Lung (tissue), 12 donors: ENCODE data around the gene ALK. TPM values are rescaled to one million over a fixed set of nuclear protein-coding genes. Genes with fewer than 3 reads are reported as not detected.

Experiments
- ATAC-seq: fragments of 200-7000 bp; cut with Tn5 transposase; one replicate; pipeline ENCODE4 v1.9.1; 2020; ENCODE audit warnings: moderate number of reproducible peaks; ENCODE audit not compliant: insufficient read depth, low FRiP score
- DNase-seq, 3 donors: peaks; one replicate each; pipeline ENCODE4 v3.0.0-alpha.2; 2013 to 2017
- H3K27ac ChIP-seq, 2 donors: one replicate each; pipeline ENCODE4 v1.5.1; 2013; ENCODE audit warnings: mild to moderate bottlenecking in 2 of 2, moderate library complexity in 2 of 2, control low read depth in 1 of 2, inconsistent platforms in 1 of 2, low read depth in 1 of 2, low read length in 1 of 2
- H3K27me3 ChIP-seq, 3 donors: one replicate each; pipeline ENCODE4 v1.5.1; 2013; ENCODE audit warnings: low read length in 2 of 3; ENCODE audit not compliant: control insufficient read depth in 3 of 3, insufficient read depth in 3 of 3
- H3K36me3 ChIP-seq, 4 donors: one replicate each; pipeline ENCODE4 v1.5.1; 2013; ENCODE audit warnings: low read length in 4 of 4, mild to moderate bottlenecking in 1 of 4, moderate library complexity in 1 of 4; ENCODE audit not compliant: control insufficient read depth in 4 of 4, insufficient read depth in 4 of 4
- H3K4me1 ChIP-seq, 5 donors: one replicate each; pipeline ENCODE4 v1.5.1; 2013; ENCODE audit warnings: low read length in 5 of 5, mild to moderate bottlenecking in 2 of 5, moderate library complexity in 1 of 5; ENCODE audit not compliant: control insufficient read depth in 5 of 5, insufficient read depth in 5 of 5
- H3K4me3 ChIP-seq: one replicate; pipeline ENCODE4 v1.5.1; 2013; ENCODE audit warnings: mild to moderate bottlenecking, control low read depth, moderate library complexity
- H3K9ac ChIP-seq, 2 donors: one replicate each; pipeline ENCODE4 v1.5.1; 2013; ENCODE audit warnings: low read length in 2 of 2, control low read depth in 1 of 2; ENCODE audit not compliant: insufficient read depth in 1 of 2
- H3K9me3 ChIP-seq, 4 donors: one replicate each; pipeline ENCODE4 v1.5.1; 2013; ENCODE audit warnings: low read length in 3 of 4, mild to moderate bottlenecking in 1 of 4, moderate library complexity in 1 of 4; ENCODE audit not compliant: control insufficient read depth in 4 of 4, insufficient read depth in 3 of 4
- WGBS, 2 donors: extraction: QIAGEN DNeasy Blood & Tissue Kit; methylation state at CpG; one replicate each; pipeline ENCODE4 v1.1.7; 2013; 5-methylcytosine and 5-hydroxymethylcytosine counted together
- polyA plus RNA-seq, 2 donors: library from polyadenylated mRNA; stranded (reverse); fragments of 200-250 nt; gene quantifications; one replicate each; pipeline ENCODE4 v1.2.1, GENCODE V29; 2013
- total RNA-seq, 2 donors: library from RNA; depleted of rRNA in 1 of 2; stranded (reverse); fragments of >200 nt in 1 of 2; gene quantifications; one replicate each; pipeline ENCODE4 v1.2.1, GENCODE V29; 2014 to 2021
- TF ChIP-seq, protein P1 (sequence below): IDR thresholded peaks from 2 replicates; pipeline ENCODE4 v1.5.1; 2012; ENCODE audit warnings: mild to moderate bottlenecking; ENCODE audit errors: control extremely low read depth, extremely low read depth
- donor health status: control.
- donor health status: control.
- donor health status: Bipolar disorder and iron deficiency.
- donor health status: healthy.
- donor health status: DM: yes; HTN: yes; CAD: no.

The ALK gene
- total and polyA plus RNA-seq, 4 donors: 0.09 to 0.25 (median 0.10) TPM; not detected in 1

DNA sequence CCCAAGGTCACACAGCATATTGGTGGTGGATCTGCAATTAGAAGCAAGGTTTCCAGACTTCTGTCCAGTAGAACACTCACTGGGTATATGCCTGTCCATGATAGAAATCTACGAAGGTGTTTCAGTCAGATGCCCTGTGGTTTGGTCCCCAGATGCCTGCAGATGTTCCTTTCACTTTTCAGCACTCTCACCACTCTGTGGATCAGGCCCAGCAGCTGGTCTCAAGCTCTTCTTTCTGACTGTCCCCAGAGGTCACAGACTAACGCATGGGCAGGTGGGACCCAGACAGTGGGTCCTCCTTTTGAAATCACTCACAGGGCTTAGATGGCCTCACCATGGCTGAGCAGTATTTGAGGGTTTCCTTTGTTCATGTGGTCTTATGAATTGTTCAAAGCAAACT, 376.5 kb downstream of the ALK start:
- Histone ChIP-seq H3K27ac (no peak overlapping the region), H3K36me3 (no peaks in the 10 kb centered on the region), H3K4me1 (no peaks in the 10 kb centered on the region), H3K9me3 (no peaks in the 10 kb centered on the region), H3K27me3 (no peaks in the 10 kb centered on the region), H3K4me3 (no peak overlapping the region), H3K9ac (no peak overlapping the region)
- TF ChIP-seq, protein P1, sequence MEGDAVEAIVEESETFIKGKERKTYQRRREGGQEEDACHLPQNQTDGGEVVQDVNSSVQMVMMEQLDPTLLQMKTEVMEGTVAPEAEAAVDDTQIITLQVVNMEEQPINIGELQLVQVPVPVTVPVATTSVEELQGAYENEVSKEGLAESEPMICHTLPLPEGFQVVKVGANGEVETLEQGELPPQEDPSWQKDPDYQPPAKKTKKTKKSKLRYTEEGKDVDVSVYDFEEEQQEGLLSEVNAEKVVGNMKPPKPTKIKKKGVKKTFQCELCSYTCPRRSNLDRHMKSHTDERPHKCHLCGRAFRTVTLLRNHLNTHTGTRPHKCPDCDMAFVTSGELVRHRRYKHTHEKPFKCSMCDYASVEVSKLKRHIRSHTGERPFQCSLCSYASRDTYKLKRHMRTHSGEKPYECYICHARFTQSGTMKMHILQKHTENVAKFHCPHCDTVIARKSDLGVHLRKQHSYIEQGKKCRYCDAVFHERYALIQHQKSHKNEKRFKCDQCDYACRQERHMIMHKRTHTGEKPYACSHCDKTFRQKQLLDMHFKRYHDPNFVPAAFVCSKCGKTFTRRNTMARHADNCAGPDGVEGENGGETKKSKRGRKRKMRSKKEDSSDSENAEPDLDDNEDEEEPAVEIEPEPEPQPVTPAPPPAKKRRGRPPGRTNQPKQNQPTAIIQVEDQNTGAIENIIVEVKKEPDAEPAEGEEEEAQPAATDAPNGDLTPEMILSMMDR: no peak
- DNase-seq (no peak), ATAC-seq (no peak)
- whole genome bisulfite sequencing, 2 donors: 70 to 86% methylated on average over 2 of the region's 2 CpGs

DNA sequence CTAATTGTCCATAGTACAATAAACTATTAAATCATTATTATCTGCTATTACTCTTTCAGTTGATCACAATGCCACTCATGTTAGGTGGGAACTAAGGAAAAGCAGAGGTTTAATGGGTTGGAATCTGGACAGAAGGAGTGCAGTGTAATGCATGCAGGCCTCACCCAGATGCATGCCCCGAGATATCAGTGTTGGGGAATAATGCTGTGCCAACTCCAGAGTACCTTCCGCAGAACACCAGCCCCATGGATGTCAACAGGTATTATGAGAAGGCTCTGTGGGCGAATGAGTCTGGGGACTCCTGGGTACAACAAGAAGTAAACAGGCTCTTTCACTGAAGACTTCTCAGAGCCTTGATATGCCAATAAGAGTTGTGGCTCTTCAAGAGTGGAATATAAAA, 377.4 kb downstream of the ALK start:
- Histone ChIP-seq H3K27me3 (no peaks in the 10 kb centered on the region), H3K9me3 (no peaks in the 10 kb centered on the region), H3K9ac (no peak overlapping the region), H3K27ac (no peak overlapping the region), H3K4me3 (no peak overlapping the region), H3K36me3 (no peaks in the 10 kb centered on the region), H3K4me1 (no peaks in the 10 kb centered on the region)
- ATAC-seq: no peak
- WGBS, 2 donors: 81 to 86% methylated on average over 3 of the region's 3 CpGs
- TF ChIP-seq, protein P1: no peak
- no peak for DNase-seq

DNA sequence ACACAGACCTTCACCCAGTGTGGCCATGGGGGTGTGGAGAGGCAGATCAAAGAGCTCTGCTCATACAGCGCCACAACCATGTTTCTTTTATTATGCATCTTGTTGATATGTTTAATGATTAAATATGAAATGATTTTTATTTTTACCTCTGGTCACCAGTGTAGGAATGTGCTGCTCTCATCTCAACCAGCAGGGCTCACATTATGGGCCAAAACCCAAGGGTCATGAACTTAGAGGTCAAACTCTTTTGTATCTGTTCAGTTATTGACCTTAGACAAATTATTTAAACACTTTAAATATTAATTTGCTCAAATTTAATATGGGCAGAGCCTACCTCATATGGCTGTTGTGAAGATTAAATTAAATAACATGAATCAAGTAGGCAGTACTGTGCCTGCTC, 386.2 kb downstream of the ALK start:
- ATAC-seq: no peak
- Histone ChIP-seq H3K27ac (no peak overlapping the region), H3K9me3 (peaks cover 0 to 7% (median 0%) of the 10 kb centered on the region in 4 donors), H3K27me3 (no peaks in the 10 kb centered on the region), H3K4me3 (no peak overlapping the region), H3K36me3 (no peaks in the 10 kb centered on the region), H3K9ac (no peak overlapping the region), H3K4me1 (no peaks in the 10 kb centered on the region)
- 81 to 95% methylated on average over 1 of the region's 1 CpG for WGBS, 2 donors
- DNase-seq: no peak
- TF ChIP-seq, protein P1: no peak

DNA sequence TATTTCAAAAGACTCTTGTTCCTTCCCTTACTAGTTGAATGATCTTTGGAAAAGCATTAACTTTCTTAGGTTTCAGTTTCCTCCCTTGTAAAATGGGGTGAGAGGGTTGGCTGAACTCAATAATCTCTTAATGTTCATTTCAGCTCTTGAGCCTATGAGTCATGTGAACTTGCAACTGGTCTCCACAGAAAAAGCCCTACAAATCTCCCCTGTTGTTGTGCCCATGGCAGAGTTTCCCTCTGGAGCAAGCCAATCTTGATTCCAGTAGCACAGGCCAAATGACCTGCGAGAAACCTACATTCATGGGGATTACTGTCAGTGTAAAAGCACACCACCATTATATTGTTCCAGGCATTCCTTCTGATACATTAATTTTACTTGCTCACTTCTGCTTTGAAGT, 388.9 kb downstream of the ALK start:
- TF ChIP-seq, protein P1: no peak
- H3K9me3 ChIP-seq: peaks cover 0 to 6% (median 0%) of the 10 kb centered on the region in 4 donors
- peaks cover 0 to 2% (median 0%) of the 10 kb centered on the region in 5 donors for H3K4me1 ChIP-seq
- 69 to 90% methylated on average over 1 of the region's 1 CpG for WGBS, 2 donors
- no peak for DNase-seq
- H3K9ac ChIP-seq: no peak overlapping the region
- ATAC-seq: no peak
- H3K27ac ChIP-seq: no peak overlapping the region
- no peaks in the 10 kb centered on the region for H3K27me3 ChIP-seq
- no peaks in the 10 kb centered on the region for H3K36me3 ChIP-seq
- H3K4me3 ChIP-seq: no peak overlapping the region
